A673 (cell line): ENCODE measurements around the gene PTS. TPM values are rescaled to one million over a fixed set of nuclear protein-coding genes. Genes with fewer than 3 reads are reported as not detected.

Source experiments
- BruUV-seq: library from RNA; stranded (reverse); fragments of 400-500 nt; replicated peaks from 2 replicates; lab custom pipeline; 2021; lab: Mats Ljungman, UMichigan
- CTCF ChIA-PET: fragments of 300-600 bp; sonication (Branson Sonifier 250); formaldehyde crosslinking; loops from one replicate; lab custom pipeline; 2022; ENCODE audit warnings: antibody characterized with exemption; lab: Charles Lee
- POLR2A ChIA-PET: fragments of 300-600 bp; sonication (Branson Sonifier 250); formaldehyde crosslinking; loops from one replicate; lab custom pipeline; 2022; ENCODE audit warnings: antibody characterized with exemption; ENCODE audit not compliant: low non-redundant PET; lab: Charles Lee
- DNase-seq: peaks from one replicate; pipeline ENCODE4 v3.0.0-alpha.2; 2015; ENCODE audit warnings: low spot score
- H3K27ac ChIP-seq: fragments of 200-600 bp; sonication (generic); 2 replicates; pipeline ENCODE4 v1.5.1; 2016; ENCODE audit warnings: mixed run types, low read depth, mild to moderate bottlenecking, mixed read lengths, antibody characterized with exemption, low read length; ENCODE audit not compliant: poor library complexity, severe bottlenecking
- H3K27me3 ChIP-seq: fragments of 200-600 bp; sonication (generic); replicated peaks from 2 replicates; pipeline ENCODE4 v1.6.1; 2017; ENCODE audit warnings: mixed run types, low read depth, mild to moderate bottlenecking, mixed read lengths, antibody characterized with exemption, low read length; ENCODE audit not compliant: insufficient read depth, poor library complexity
- H3K36me3 ChIP-seq: fragments of 200-600 bp; sonication (generic); 2 replicates; pipeline ENCODE4 v1.6.1; 2016; ENCODE audit warnings: mixed run types, mild to moderate bottlenecking, mixed read lengths, antibody characterized with exemption, low read length; ENCODE audit not compliant: insufficient read depth, poor library complexity, severe bottlenecking
- H3K4me1 ChIP-seq: fragments of 200-600 bp; sonication (generic); 2 replicates; pipeline ENCODE4 v1.6.1; 2017; ENCODE audit warnings: mixed run types, mild to moderate bottlenecking, mixed read lengths, antibody characterized with exemption, low read length; ENCODE audit not compliant: insufficient read depth, poor library complexity, severe bottlenecking
- H3K4me3 ChIP-seq: fragments of 200-600 bp; sonication (generic); 2 replicates; pipeline ENCODE4 v1.5.1; 2016; ENCODE audit warnings: low read depth, mixed run types, mild to moderate bottlenecking, mixed read lengths, low read length; ENCODE audit not compliant: poor library complexity, severe bottlenecking
- H3K9me3 ChIP-seq: fragments of 200-600 bp; sonication (generic); 2 replicates; pipeline ENCODE4 v1.6.1; 2016; ENCODE audit warnings: mixed run types, low read depth, mild to moderate bottlenecking, mixed read lengths, antibody characterized with exemption, low read length; ENCODE audit not compliant: poor library complexity, severe bottlenecking
- EZH2 ChIP-seq: fragments of 200-600 bp; sonication (generic); IDR thresholded peaks from 2 replicates; pipeline ENCODE4 v1.6.1; 2017; ENCODE audit warnings: borderline replicate concordance, low read depth, mild to moderate bottlenecking, mixed read lengths, antibody characterized with exemption, low read length; ENCODE audit not compliant: poor library complexity, severe bottlenecking
- intact Hi-C: fragments of 100-400 bp; cut with micrococcal nuclease; formaldehyde crosslinking; loops from one replicate; pipeline ENCODE4 v1.10.0; 2022; ENCODE audit not compliant: unreplicated experiment
- total RNA-seq: library from RNA; stranded (reverse); gene quantifications from 2 replicates; pipeline ENCODE4 v1.2.3, GENCODE V29; 2021
- TF ChIP-seq, protein P1 (sequence below): fragments of 300-800, 200-600 bp; sonication (generic); conservative IDR thresholded peaks from 2 replicates; pipeline ENCODE4 v1.5.1; 2017; ENCODE audit warnings: low read depth, mild to moderate bottlenecking, antibody characterized with exemption, low read length, moderate library complexity, mixed read lengths

PTS gene
- total RNA-seq, 1 experiment from 2014 or later = 96.8 TPM

DNA sequence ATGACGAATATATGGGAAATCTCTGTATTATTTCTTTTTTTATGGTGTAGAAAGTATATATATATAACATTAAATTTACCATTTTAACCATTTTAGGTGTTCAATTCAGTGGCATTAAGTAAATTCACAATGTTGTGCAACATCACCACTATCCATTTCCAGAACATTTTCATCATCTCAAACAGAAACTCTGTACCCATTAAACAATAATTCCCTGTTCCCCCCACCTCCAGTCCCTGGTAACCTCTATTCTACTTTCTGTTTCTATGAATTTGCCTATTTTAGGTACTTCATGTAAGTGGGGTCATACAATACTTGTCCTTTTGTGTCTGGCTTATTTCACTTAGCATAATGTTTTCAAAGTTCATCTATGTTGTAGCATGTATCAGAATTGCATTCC lies 15.3 kb upstream of the PTS start:
- BruUV-seq = no TSS peak
- ChIA-PET POLR2A (no interaction called here), CTCF (no interaction called here)
- Histone ChIP-seq H3K4me1 (no peaks in the 10 kb centered on the region), H3K27ac (no peak overlapping the region), H3K27me3 (no peaks in the 10 kb centered on the region), H3K9me3 (no peaks in the 10 kb centered on the region), H3K4me3 (no peak overlapping the region), H3K36me3 (no peaks in the 10 kb centered on the region)
- no peak for DNase-seq
- intact Hi-C loops = no loop called here
- TF ChIP-seq, protein P1, sequence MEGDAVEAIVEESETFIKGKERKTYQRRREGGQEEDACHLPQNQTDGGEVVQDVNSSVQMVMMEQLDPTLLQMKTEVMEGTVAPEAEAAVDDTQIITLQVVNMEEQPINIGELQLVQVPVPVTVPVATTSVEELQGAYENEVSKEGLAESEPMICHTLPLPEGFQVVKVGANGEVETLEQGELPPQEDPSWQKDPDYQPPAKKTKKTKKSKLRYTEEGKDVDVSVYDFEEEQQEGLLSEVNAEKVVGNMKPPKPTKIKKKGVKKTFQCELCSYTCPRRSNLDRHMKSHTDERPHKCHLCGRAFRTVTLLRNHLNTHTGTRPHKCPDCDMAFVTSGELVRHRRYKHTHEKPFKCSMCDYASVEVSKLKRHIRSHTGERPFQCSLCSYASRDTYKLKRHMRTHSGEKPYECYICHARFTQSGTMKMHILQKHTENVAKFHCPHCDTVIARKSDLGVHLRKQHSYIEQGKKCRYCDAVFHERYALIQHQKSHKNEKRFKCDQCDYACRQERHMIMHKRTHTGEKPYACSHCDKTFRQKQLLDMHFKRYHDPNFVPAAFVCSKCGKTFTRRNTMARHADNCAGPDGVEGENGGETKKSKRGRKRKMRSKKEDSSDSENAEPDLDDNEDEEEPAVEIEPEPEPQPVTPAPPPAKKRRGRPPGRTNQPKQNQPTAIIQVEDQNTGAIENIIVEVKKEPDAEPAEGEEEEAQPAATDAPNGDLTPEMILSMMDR = no peak
- no peak for TF ChIP-seq EZH2

GRCh38 chr11:112211536-112211935 lies 14.7 kb upstream of the PTS start:
- ChIA-PET CTCF (no interaction called here), POLR2A (no interaction called here)
- no peak overlapping the region for H3K4me3 ChIP-seq
- intact Hi-C loops = no loop called here
- H3K27me3 ChIP-seq = no peaks in the 10 kb centered on the region
- no peaks in the 10 kb centered on the region for H3K36me3 ChIP-seq
- no peak for DNase-seq
- TF ChIP-seq EZH2 = no peak
- TF ChIP-seq, protein P1 = no peak
- no peaks in the 10 kb centered on the region for H3K9me3 ChIP-seq
- BruUV-seq = no TSS peak
- no peaks in the 10 kb centered on the region for H3K4me1 ChIP-seq
- no peak overlapping the region for H3K27ac ChIP-seq

DNA sequence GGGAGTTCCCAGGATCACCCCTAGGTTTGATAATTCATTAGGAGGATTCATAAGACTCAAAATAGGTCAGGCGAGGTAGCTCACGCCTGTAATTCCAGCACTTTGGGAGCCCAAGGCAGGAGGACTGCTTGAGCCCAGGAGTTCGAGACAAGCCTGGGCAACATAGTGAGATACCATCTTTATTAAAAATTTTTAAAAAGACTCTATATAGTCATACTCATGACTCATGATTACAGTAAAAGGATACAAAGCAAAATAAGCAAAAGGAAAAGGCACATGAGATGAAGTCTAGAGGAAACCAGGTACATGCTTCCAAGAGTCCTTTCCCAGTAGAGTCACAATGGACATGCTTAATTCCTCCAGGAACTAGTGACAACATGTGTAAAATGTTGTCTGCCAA lies 13.9 kb upstream of the PTS start:
- no peak for TF ChIP-seq EZH2
- TF ChIP-seq, protein P1 = no peak
- H3K4me3 ChIP-seq = no peak overlapping the region
- H3K4me1 ChIP-seq = no peaks in the 10 kb centered on the region
- POLR2A ChIA-PET = no interaction called here
- intact Hi-C loops = no loop called here
- H3K27ac ChIP-seq = no peak overlapping the region
- H3K27me3 ChIP-seq = no peaks in the 10 kb centered on the region
- BruUV-seq = no TSS peak
- no peaks in the 10 kb centered on the region for H3K36me3 ChIP-seq
- DNase-seq = no peak
- CTCF ChIA-PET = no interaction called here
- H3K9me3 ChIP-seq = no peaks in the 10 kb centered on the region
